MCF 10A (cell line): ENCODE data around the gene SIGLEC7. TPM values are rescaled to one million over a fixed set of nuclear protein-coding genes. Genes with fewer than 3 reads are reported as not detected.
A peak's percentile ranks its signal among the peaks of the same experiment; 100 is the strongest.

Experiments used
- BruUV-seq: library from RNA; stranded (reverse); fragments of 400-500 nt; replicated peaks from 2 replicates; lab custom pipeline; 2021; lab: Mats Ljungman, UMichigan
- CTCF ChIA-PET: fragments of 300-600 bp; sonication (Branson Sonifier 250); formaldehyde crosslinking; extraction: SDS; loops from one replicate; lab custom pipeline; 2021; ENCODE audit warnings: antibody characterized with exemption, inconsistent platforms; lab: Yijun Ruan, JAX
- POLR2A ChIA-PET: fragments of 300-600, 350-650 bp; sonication (Branson Sonifier 250); formaldehyde crosslinking; extraction: SDS; loops from one replicate; lab custom pipeline; 2020; ENCODE audit warnings: antibody characterized with exemption, inconsistent platforms; lab: Yijun Ruan, JAX
- DNase-seq: peaks from one replicate; pipeline ENCODE4 v3.0.0-alpha.2; 2018; ENCODE audit not compliant: unreplicated experiment
- H3K27ac Mint-ChIP-seq: one replicate; pipeline ENCODE4 v1.8.0; 2022; ENCODE audit warnings: mild to moderate bottlenecking, low read depth, mixed read lengths; ENCODE audit not compliant: unreplicated experiment
- H3K27me3 Mint-ChIP-seq: one replicate; pipeline ENCODE4 v1.8.0; 2022; ENCODE audit warnings: mixed read lengths; ENCODE audit not compliant: insufficient read depth, unreplicated experiment
- H3K36me3 Mint-ChIP-seq: one replicate; pipeline ENCODE4 v1.8.0; 2022; ENCODE audit warnings: mild to moderate bottlenecking, moderate library complexity, mixed read lengths; ENCODE audit not compliant: insufficient read depth, unreplicated experiment
- H3K4me1 Mint-ChIP-seq: one replicate; pipeline ENCODE4 v1.8.0; 2022; ENCODE audit warnings: mixed read lengths; ENCODE audit not compliant: insufficient read depth, unreplicated experiment
- H3K4me3 Mint-ChIP-seq: one replicate; pipeline ENCODE4 v1.8.0; 2022; ENCODE audit warnings: mild to moderate bottlenecking, moderate library complexity, mixed read lengths; ENCODE audit not compliant: unreplicated experiment
- H3K9me3 Mint-ChIP-seq: one replicate; pipeline ENCODE4 v1.8.0; 2022; ENCODE audit warnings: mixed read lengths; ENCODE audit not compliant: unreplicated experiment
- CTCF ChIP-seq: fragments of 200-600 bp; IDR thresholded peaks from one replicate; pipeline ENCODE4 v1.8.0; 2022; ENCODE audit warnings: antibody characterized with exemption, mild to moderate bottlenecking; ENCODE audit not compliant: unreplicated experiment
- intact Hi-C: fragments of 100-400 bp; cut with micrococcal nuclease; formaldehyde crosslinking; loops from 2 replicates; pipeline ENCODE4 v1.14.1; 2022
- total RNA-seq: library from RNA; stranded (reverse); gene quantifications from 2 replicates; pipeline ENCODE4 v1.2.3, GENCODE V29; 2022

The SIGLEC7 gene
- total RNA-seq, 1 experiment from 2014 or later: not detected

DNA sequence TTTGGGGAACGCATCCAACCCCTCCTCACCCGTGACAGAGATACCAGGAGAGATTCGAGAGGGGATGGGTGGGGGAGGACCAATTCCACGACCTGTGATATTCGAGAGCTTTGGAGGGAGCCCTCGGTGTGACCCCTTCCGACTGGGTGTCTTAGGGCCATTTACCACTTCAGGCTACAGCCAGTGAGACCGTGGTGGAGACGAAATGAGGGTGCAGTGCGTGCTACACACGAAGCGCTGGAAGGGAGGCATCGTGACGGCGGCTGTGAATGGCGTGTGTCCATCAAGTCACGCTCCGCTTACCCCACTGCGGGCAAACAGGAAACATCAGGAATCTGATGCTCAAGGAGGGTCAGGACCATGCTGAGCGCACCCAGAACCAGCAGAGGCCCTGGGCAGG lies 44.3 kb upstream of the SIGLEC7 start:
- no peak for DNase-seq
- CTCF ChIA-PET: interaction anchor here (0.6 to 1.5 kb wide), 3 partner anchors 114 to 1136 kb away, joined by 3 to 4 read pairs (median 4); no protein-coding TSS in a partner anchor
- BruUV-seq: no TSS peak
- no peaks in the 10 kb centered on the region for H3K9me3 Mint-ChIP-seq
- POLR2A ChIA-PET: no interaction called here
- intact Hi-C loops: loop anchor here (1.0 to 10.0 kb wide), 3 partner anchors 76 to 293 kb away; no protein-coding TSS in a partner anchor
- H3K27me3 Mint-ChIP-seq: no peaks in the 10 kb centered on the region
- no peak for TF ChIP-seq CTCF
- no peak overlapping the region for H3K27ac Mint-ChIP-seq
- peaks cover 38% of the 10 kb centered on the region for H3K36me3 Mint-ChIP-seq
- peaks cover 19% of the 10 kb centered on the region for H3K4me1 Mint-ChIP-seq
- no peak overlapping the region for H3K4me3 Mint-ChIP-seq

GRCh38 chr19:51098365-51099046 lies 43.6 kb upstream of the SIGLEC7 start:
- H3K4me3 Mint-ChIP-seq: no peak overlapping the region
- peaks cover 46% of the 10 kb centered on the region for H3K36me3 Mint-ChIP-seq
- H3K4me1 Mint-ChIP-seq: peaks cover 21% of the 10 kb centered on the region
- no peak for DNase-seq
- no TSS peak for BruUV-seq
- POLR2A ChIA-PET: no interaction called here
- no peak overlapping the region for H3K27ac Mint-ChIP-seq
- H3K9me3 Mint-ChIP-seq: no peaks in the 10 kb centered on the region
- intact Hi-C loops: loop anchor here (10.0 kb wide), 1 partner anchor 294 kb away; no protein-coding TSS in a partner anchor
- TF ChIP-seq CTCF: no peak
- H3K27me3 Mint-ChIP-seq: no peaks in the 10 kb centered on the region
- CTCF ChIA-PET: interaction anchor here (0.5 to 0.6 kb wide), 2 partner anchors 11 to 1137 kb away, joined by 3 read pairs; no protein-coding TSS in a partner anchor

- peaks cover 21% of the 10 kb centered on the region for H3K4me1 Mint-ChIP-seq
- no peak for DNase-seq
- no peak overlapping the region for H3K4me3 Mint-ChIP-seq
- TF ChIP-seq CTCF: no peak
- POLR2A ChIA-PET: no interaction called here
- no peaks in the 10 kb centered on the region for H3K27me3 Mint-ChIP-seq
- BruUV-seq: no TSS peak
- intact Hi-C loops: loop anchor here (10.0 kb wide), 1 partner anchor 294 kb away; no protein-coding TSS in a partner anchor
- peaks cover 49% of the 10 kb centered on the region for H3K36me3 Mint-ChIP-seq
- no peak overlapping the region for H3K27ac Mint-ChIP-seq
- CTCF ChIA-PET: interaction anchor here (0.6 to 1.1 kb wide), 2 partner anchors 37 to 79 kb away, joined by 4 to 5 read pairs; no protein-coding TSS in a partner anchor
- no peaks in the 10 kb centered on the region for H3K9me3 Mint-ChIP-seq
Measured at GRCh38 chr19:51099047-51099382, 43.1 kb upstream of the SIGLEC7 start.

- Mint-ChIP-seq H3K4me1 (peaks cover 26% of the 10 kb centered on the region), H3K9me3 (no peaks in the 10 kb centered on the region), H3K4me3 (no peak overlapping the region), H3K27me3 (no peaks in the 10 kb centered on the region), H3K27ac (peak overlapping the region; percentile 32), H3K36me3 (peaks cover 44% of the 10 kb centered on the region)
- ChIA-PET CTCF (interaction anchor here (0.5 to 2.1 kb wide), 7 partner anchors 30 to 178 kb away, joined by 3 to 5 read pairs (median 3); no protein-coding TSS in a partner anchor), POLR2A (no interaction called here)
- TF ChIP-seq CTCF: no peak
- no TSS peak for BruUV-seq
- intact Hi-C loops: loop anchor here (10.0 kb wide), 1 partner anchor 694 kb away; the partner anchor contains the start of gene FPR3
- DNase-seq: no peak
Measured at GRCh38 chr19:51100601-51101000, 41.5 kb upstream of the SIGLEC7 start.
